ENCODE results near the gene CPSF7.

GRCh38 chr11:61442616-61443015 lies 12.8 kb upstream of the CPSF7 start:
- TF ChIP-seq NRF1 (IDR thresholded peaks at IDR 0.05; ENCODE audit: low read depth, low read length) (no peak), MAX (IDR thresholded peaks at IDR 0.05; ENCODE audit: low read depth) (no peak), GATA2 (CRISPR knock-in tag; IDR thresholded peaks at IDR 0.05) (no peak), CHD2 (IDR thresholded peaks at IDR 0.05; ENCODE audit: low read length, partially characterized antibody) (no peak)
- TF ChIP-seq, protein P1, sequence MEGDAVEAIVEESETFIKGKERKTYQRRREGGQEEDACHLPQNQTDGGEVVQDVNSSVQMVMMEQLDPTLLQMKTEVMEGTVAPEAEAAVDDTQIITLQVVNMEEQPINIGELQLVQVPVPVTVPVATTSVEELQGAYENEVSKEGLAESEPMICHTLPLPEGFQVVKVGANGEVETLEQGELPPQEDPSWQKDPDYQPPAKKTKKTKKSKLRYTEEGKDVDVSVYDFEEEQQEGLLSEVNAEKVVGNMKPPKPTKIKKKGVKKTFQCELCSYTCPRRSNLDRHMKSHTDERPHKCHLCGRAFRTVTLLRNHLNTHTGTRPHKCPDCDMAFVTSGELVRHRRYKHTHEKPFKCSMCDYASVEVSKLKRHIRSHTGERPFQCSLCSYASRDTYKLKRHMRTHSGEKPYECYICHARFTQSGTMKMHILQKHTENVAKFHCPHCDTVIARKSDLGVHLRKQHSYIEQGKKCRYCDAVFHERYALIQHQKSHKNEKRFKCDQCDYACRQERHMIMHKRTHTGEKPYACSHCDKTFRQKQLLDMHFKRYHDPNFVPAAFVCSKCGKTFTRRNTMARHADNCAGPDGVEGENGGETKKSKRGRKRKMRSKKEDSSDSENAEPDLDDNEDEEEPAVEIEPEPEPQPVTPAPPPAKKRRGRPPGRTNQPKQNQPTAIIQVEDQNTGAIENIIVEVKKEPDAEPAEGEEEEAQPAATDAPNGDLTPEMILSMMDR (IDR thresholded peaks at IDR 0.05) = no peak
- TF ChIP-seq, protein P2, sequence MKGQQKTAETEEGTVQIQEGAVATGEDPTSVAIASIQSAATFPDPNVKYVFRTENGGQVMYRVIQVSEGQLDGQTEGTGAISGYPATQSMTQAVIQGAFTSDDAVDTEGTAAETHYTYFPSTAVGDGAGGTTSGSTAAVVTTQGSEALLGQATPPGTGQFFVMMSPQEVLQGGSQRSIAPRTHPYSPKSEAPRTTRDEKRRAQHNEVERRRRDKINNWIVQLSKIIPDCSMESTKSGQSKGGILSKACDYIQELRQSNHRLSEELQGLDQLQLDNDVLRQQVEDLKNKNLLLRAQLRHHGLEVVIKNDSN (IDR thresholded peaks at IDR 0.05; ENCODE audit: borderline replicate concordance, low read depth) = no peak
